Muscle layer of colon (tissue), 2 donors: ENCODE measurements around the gene DCAF4.

ENCODE experiments used
- H3K27ac ChIP-seq: one replicate; pipeline ENCODE4 v1.7.0; 2013; ENCODE audit warnings: low read depth, mild to moderate bottlenecking, low read length, moderate library complexity
- H3K27me3 ChIP-seq, 2 donors: one replicate each; pipeline ENCODE4 v1.7.0; 2013; ENCODE audit warnings: low read length in 2 of 2, mild to moderate bottlenecking in 2 of 2; ENCODE audit not compliant: insufficient read depth in 2 of 2, control insufficient read depth in 1 of 2
- H3K36me3 ChIP-seq: one replicate; pipeline ENCODE4 v1.7.0; 2013; ENCODE audit warnings: mild to moderate bottlenecking, low read length; ENCODE audit not compliant: insufficient read depth
- H3K4me1 ChIP-seq: one replicate; pipeline ENCODE4 v1.7.0; 2013; ENCODE audit warnings: mild to moderate bottlenecking, low read length; ENCODE audit not compliant: insufficient read depth
- H3K4me3 ChIP-seq, 2 donors: one replicate each; pipeline ENCODE4 v1.7.0; 2013; ENCODE audit warnings: low read length in 2 of 2, low read depth in 1 of 2, mild to moderate bottlenecking in 1 of 2, moderate library complexity in 1 of 2
- H3K9ac ChIP-seq: one replicate; pipeline ENCODE4 v1.7.0; 2013; ENCODE audit warnings: low read length
- H3K9me3 ChIP-seq: one replicate; pipeline ENCODE4 v1.7.0; 2013; ENCODE audit warnings: mild to moderate bottlenecking, low read length
- donor health status: abdominal sarcoma.
- donor health status: Adenocarcinoma of cecum.

DCAF4 gene

GRCh38 chr14:72898448-72898847 is 27.8 kb upstream of the DCAF4 start:
- peaks cover 9% of the 10 kb centered on the region for H3K4me1 ChIP-seq
- H3K4me3 ChIP-seq, result no peak overlapping the region
- H3K27me3 ChIP-seq, result peaks cover 0 to 9% of the 10 kb centered on the region in 2 donors
- no peak overlapping the region for H3K27ac ChIP-seq
- H3K36me3 ChIP-seq, result no peaks in the 10 kb centered on the region
- H3K9me3 ChIP-seq, result no peaks in the 10 kb centered on the region
- no peak overlapping the region for H3K9ac ChIP-seq

- Histone ChIP-seq H3K9me3 (no peaks in the 10 kb centered on the region), H3K4me3 (no peak overlapping the region), H3K27me3 (no peaks in the 10 kb centered on the region), H3K36me3 (no peaks in the 10 kb centered on the region), H3K4me1 (no peaks in the 10 kb centered on the region), H3K9ac (no peak overlapping the region), H3K27ac (no peak overlapping the region)
Observed at GRCh38 chr14:72901361-72901760, 24.9 kb upstream of the DCAF4 start.

GRCh38 chr14:72902801-72903530 is 23.3 kb upstream of the DCAF4 start:
- Histone ChIP-seq H3K4me3 (no peak overlapping the region), H3K27ac (no peak overlapping the region), H3K36me3 (no peaks in the 10 kb centered on the region), H3K27me3 (no peaks in the 10 kb centered on the region), H3K9me3 (no peaks in the 10 kb centered on the region), H3K4me1 (no peaks in the 10 kb centered on the region), H3K9ac (no peak overlapping the region)

- no peak overlapping the region for H3K27ac ChIP-seq
- no peaks in the 10 kb centered on the region for H3K27me3 ChIP-seq
- no peaks in the 10 kb centered on the region for H3K9me3 ChIP-seq
- H3K4me1 ChIP-seq, result no peaks in the 10 kb centered on the region
- no peak overlapping the region for H3K4me3 ChIP-seq
- no peaks in the 10 kb centered on the region for H3K36me3 ChIP-seq
- H3K9ac ChIP-seq, result no peak overlapping the region
Observed at GRCh38 chr14:72903716-72904115, 22.5 kb upstream of the DCAF4 start.

- no peaks in the 10 kb centered on the region for H3K27me3 ChIP-seq
- H3K4me1 ChIP-seq, result no peaks in the 10 kb centered on the region
- H3K9me3 ChIP-seq, result no peaks in the 10 kb centered on the region
- H3K9ac ChIP-seq, result no peak overlapping the region
- H3K27ac ChIP-seq, result no peak overlapping the region
- H3K4me3 ChIP-seq, result no peak overlapping the region
- H3K36me3 ChIP-seq, result no peaks in the 10 kb centered on the region
Observed at GRCh38 chr14:72904218-72904617, 22.0 kb upstream of the DCAF4 start.

GRCh38 chr14:72904840-72905561 is 21.3 kb upstream of the DCAF4 start:
- Histone ChIP-seq H3K4me3 (no peak overlapping the region), H3K9me3 (no peaks in the 10 kb centered on the region), H3K36me3 (no peaks in the 10 kb centered on the region), H3K9ac (no peak overlapping the region), H3K27ac (no peak overlapping the region), H3K27me3 (no peaks in the 10 kb centered on the region), H3K4me1 (no peaks in the 10 kb centered on the region)

GRCh38 chr14:72906316-72906715 is 19.9 kb upstream of the DCAF4 start:
- H3K27ac ChIP-seq, result no peak overlapping the region
- H3K27me3 ChIP-seq, result no peaks in the 10 kb centered on the region
- no peak overlapping the region for H3K4me3 ChIP-seq

GRCh38 chr14:72906879-72907278 is 19.4 kb upstream of the DCAF4 start:
- no peaks in the 10 kb centered on the region for H3K36me3 ChIP-seq
- no peaks in the 10 kb centered on the region for H3K4me1 ChIP-seq
- no peak overlapping the region for H3K9ac ChIP-seq
- H3K4me3 ChIP-seq, result no peak overlapping the region
- H3K27me3 ChIP-seq, result no peaks in the 10 kb centered on the region
- no peaks in the 10 kb centered on the region for H3K9me3 ChIP-seq
- H3K27ac ChIP-seq, result no peak overlapping the region

More at GRCh38 chr14:72906316-72906715, 19.9 kb upstream of the DCAF4 start:
- H3K4me1 ChIP-seq, result no peaks in the 10 kb centered on the region
- no peak overlapping the region for H3K9ac ChIP-seq
- H3K9me3 ChIP-seq, result no peaks in the 10 kb centered on the region
- H3K36me3 ChIP-seq, result no peaks in the 10 kb centered on the region

- Histone ChIP-seq H3K9ac (no peak overlapping the region), H3K4me3 (no peak overlapping the region), H3K36me3 (no peaks in the 10 kb centered on the region), H3K4me1 (no peaks in the 10 kb centered on the region), H3K27ac (no peak overlapping the region), H3K9me3 (no peaks in the 10 kb centered on the region), H3K27me3 (no peaks in the 10 kb centered on the region)
Observed at GRCh38 chr14:72907886-72908285, 18.4 kb upstream of the DCAF4 start.

- Histone ChIP-seq H3K9me3 (no peaks in the 10 kb centered on the region), H3K9ac (no peak overlapping the region), H3K4me3 (no peak overlapping the region), H3K36me3 (no peaks in the 10 kb centered on the region), H3K27me3 (no peaks in the 10 kb centered on the region), H3K27ac (no peak overlapping the region), H3K4me1 (no peaks in the 10 kb centered on the region)
Observed at GRCh38 chr14:72909163-72909562, 17.1 kb upstream of the DCAF4 start.

- Histone ChIP-seq H3K4me3 (no peak overlapping the region), H3K9me3 (no peaks in the 10 kb centered on the region), H3K27me3 (no peaks in the 10 kb centered on the region), H3K27ac (no peak overlapping the region), H3K4me1 (peaks cover 16% of the 10 kb centered on the region), H3K9ac (no peak overlapping the region), H3K36me3 (no peaks in the 10 kb centered on the region)
Observed at GRCh38 chr14:72913809-72914208, 12.5 kb upstream of the DCAF4 start.

- H3K4me1 ChIP-seq, result peaks cover 16% of the 10 kb centered on the region
- H3K27me3 ChIP-seq, result no peaks in the 10 kb centered on the region
- H3K27ac ChIP-seq, result no peak overlapping the region
- H3K4me3 ChIP-seq, result no peak overlapping the region
- no peak overlapping the region for H3K9ac ChIP-seq
- no peaks in the 10 kb centered on the region for H3K36me3 ChIP-seq
- no peaks in the 10 kb centered on the region for H3K9me3 ChIP-seq
Observed at GRCh38 chr14:72916174-72916573, 10.1 kb upstream of the DCAF4 start.
